GM18951 (cell line): ENCODE data around the gene CRTC3.

Source experiments
- POLR2A ChIP-seq: IDR thresholded peaks from 4 replicates; pipeline ENCODE4 v1.6.1; 2011; ENCODE audit warnings: mild to moderate bottlenecking; ENCODE audit not compliant: insufficient read length, insufficient read depth; ENCODE audit errors: extremely low read depth
- in situ Hi-C: fragments of 300-500 bp; cut with MboI; formaldehyde crosslinking; loops from one replicate; pipeline ENCODE4 v1.12.0; 2022; ENCODE audit warnings: low sequenced_read_pairs, mixed read lengths, inconsistent platforms; ENCODE audit not compliant: unreplicated experiment

Gene CRTC3

GRCh38 chr15:90561344-90562244, 31.9 kb downstream of the CRTC3 start:
- in situ Hi-C loops: no loop called here
- no peak for TF ChIP-seq POLR2A

GRCh38 chr15:90562669-90563068, 32.9 kb downstream of the CRTC3 start:
- TF ChIP-seq POLR2A: no peak
- in situ Hi-C loops: no loop called here

DNA sequence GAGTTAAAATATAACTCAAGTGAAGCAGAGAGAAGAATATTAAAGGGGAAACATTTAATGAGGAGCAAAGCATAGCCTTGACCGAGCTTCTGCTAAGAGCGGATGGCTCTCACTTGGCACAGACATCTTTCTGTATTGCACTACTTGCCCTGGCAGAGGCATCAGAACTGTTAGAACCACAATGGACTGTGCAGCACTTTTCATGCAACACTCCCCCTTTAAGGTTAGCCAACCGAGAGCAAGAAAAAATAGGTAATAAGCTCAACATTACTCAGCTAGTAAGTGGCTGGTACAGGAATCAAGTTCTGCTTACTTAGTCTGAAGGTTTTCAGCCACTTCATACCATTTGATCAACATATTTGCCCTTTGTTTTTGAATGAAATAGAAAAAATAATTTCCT, 33.7 kb downstream of the CRTC3 start:
- no peak for TF ChIP-seq POLR2A
- in situ Hi-C loops: no loop called here

DNA sequence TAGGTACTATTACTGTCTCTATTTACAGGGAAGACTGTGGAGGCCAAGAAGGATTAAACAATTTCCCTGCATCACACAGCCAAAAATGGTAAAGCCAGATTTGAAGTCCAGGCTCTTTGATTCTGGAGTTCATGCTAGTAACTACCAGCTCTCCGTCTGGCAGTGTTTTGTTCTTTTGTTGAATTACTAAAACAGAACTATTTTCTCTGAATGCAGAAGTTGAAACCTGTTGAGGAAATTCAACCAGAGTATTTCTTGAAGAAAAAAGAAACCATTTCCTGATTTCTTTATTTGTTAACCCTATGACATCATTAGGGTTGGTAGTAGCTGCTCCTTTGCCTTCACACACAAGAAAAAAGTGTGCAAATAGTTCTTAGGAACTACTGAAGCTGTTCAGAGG, 34.3 kb downstream of the CRTC3 start:
- TF ChIP-seq POLR2A: no peak

DNA sequence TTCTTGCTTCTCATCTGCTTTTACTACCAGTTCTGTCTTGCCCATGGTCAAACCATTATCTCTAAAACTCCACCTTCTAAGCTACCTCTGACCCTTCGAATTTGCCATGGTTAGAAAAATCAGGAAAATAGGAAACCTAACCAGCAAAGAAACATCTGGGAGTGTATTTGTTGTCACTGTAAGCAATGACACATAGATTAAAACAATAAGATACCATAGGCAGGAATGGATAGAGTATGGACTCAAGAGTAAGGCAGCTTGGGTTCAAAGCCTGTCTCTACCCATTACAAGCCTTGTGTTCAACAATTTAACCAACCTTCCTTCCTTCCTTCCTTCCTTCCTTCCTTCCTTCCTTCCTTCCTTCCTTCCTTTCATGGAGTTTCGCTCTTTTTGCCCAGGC, 34.9 kb downstream of the CRTC3 start:
- TF ChIP-seq POLR2A: no peak
- in situ Hi-C loops: no loop called here

More for the DNA sequence above, 34.3 kb downstream of the CRTC3 start:
- in situ Hi-C loops: no loop called here

DNA sequence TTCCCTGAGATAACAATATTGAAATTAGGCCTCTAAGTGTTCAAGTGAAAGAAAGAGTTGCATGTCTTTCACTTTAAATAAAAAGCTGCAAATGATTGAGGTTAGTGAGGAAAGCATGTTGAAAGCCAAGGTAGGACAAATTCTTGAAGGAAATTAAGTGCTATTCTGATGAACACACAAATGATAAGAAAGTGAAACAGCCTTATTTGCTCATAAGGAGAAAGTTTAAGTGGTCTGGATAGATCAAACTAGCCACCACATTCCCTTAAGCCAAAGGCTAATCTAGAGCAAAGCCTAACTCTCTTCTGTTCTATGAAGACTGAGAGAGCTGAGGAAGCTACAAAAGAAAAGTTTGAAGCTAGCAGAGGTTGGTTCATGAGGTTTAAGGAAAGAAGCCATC, 36.1 kb downstream of the CRTC3 start:
- in situ Hi-C loops: no loop called here

DNA sequence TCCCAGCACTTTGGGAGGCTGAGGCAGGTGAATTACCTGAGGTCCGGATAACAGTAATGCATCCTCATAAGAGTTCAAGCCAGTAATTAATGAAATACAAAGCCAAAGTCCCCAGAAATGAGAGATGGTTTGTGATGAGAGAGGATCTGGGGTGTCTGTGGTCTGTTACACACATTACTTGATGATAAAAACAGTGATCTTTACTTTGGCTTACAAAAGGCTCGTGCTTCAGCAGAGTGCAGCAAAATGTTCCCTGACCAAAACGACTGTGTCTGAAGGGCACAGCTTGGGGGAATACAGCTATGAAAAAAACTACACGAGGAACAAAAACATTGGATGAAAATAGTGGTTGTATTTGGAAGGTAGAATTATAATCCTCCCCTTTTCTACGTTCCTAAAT, 40.9 kb downstream of the CRTC3 start:
- in situ Hi-C loops: no loop called here
- no peak for TF ChIP-seq POLR2A

More for the DNA sequence above, 36.1 kb downstream of the CRTC3 start:
- no peak for TF ChIP-seq POLR2A

- TF ChIP-seq POLR2A: no peak
- in situ Hi-C loops: no loop called here
These were observed 41.4 kb downstream of the CRTC3 start for GRCh38 chr15:90571063-90571541.

GRCh38 chr15:90572893-90573292, 43.2 kb downstream of the CRTC3 start:
- in situ Hi-C loops: no loop called here
- no peak for TF ChIP-seq POLR2A

GRCh38 chr15:90576711-90577389, 47.1 kb downstream of the CRTC3 start:
- TF ChIP-seq POLR2A: no peak
- in situ Hi-C loops: no loop called here

DNA sequence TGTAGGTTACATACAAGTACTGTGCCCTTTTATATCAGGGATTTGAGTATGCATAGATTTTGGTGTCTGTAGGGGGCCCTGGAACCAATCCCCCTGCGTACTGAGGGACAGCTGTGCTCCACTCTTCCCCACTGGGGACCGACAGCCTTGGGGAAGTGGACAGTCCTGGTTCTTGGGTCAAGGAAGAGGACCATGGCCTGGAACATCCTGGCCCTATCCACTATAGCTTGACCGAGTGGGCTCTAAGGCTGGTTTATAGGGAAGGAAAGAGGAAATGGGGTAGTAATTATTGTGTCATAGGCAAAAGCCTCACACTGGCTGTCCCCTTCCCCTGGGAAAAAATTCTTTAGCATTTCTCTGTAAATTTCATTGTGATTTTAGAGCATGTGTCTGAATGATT, 49.5 kb downstream of the CRTC3 start:
- in situ Hi-C loops: no loop called here
- TF ChIP-seq POLR2A: no peak

DNA sequence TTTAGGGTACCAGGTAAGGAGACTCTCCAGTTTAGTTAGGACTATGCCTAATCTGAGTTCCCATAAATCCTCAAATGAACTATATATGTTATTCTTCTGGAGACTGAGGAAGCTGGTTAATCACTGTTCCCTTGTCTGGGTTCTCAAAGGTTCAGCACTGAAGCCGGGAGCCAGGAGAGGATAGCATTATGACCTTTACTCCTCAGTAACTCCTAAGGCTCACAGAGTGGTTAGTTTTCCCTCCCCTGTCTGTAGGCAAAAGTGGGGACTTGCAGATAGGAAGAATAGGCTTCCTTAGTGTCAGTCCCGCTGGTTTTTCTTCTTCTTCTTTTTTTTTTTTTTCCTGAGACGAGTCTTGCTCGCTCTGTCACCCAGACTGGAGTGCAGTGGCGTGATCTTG, 50.4 kb downstream of the CRTC3 start:
- no peak for TF ChIP-seq POLR2A
- in situ Hi-C loops: no loop called here

DNA sequence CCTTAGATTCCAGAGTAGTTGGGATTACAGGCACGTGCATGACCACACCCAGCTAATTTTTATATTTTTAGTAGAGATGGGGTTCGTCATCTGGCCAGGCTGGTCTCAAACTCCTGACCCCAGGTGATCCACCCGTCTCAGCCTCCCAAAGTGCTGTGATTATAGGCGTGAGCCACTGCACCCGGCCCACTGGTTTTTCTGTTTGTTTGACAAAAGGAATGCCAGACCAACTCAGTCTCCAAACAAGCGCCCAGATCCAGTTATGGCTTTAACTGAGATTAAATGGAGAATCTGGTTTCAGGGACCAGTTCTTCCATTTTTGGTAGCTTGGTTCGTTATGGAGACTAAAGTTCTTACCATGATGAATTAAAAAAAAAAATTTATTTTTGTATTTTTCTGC, 50.8 kb downstream of the CRTC3 start:
- in situ Hi-C loops: no loop called here
- TF ChIP-seq POLR2A: no peak

GRCh38 chr15:90580946-90581345, 51.2 kb downstream of the CRTC3 start:
- no peak for TF ChIP-seq POLR2A
- in situ Hi-C loops: no loop called here
